ENCODE results near the gene CA12.
"Not testable (repeated sequence)": the region's sequence is repeated elsewhere in the genome, so short reads cannot be mapped to it uniquely, and the experiment has no call there.

CA12 gene

GRCh38 chr15:63381301-63382204 is at the start of gene CA12:
CA12 (minus strand) TSS chr15:63381846; CDS start chr15:63381720, 126 bp downstream.
- DNase-seq (ENCODE audit: low read depth): no peak

GRCh38 chr15:63430766-63431451 is 49.3 kb upstream of the CA12 start:
- no peak for DNase-seq (ENCODE audit: low read depth)

GRCh38 chr15:63426552-63426951 is 44.9 kb upstream of the CA12 start:
- DNase-seq (ENCODE audit: low read depth): no peak

GRCh38 chr15:63425426-63425985 is 43.9 kb upstream of the CA12 start:
- no peak for DNase-seq (ENCODE audit: low read depth)

GRCh38 chr15:63422891-63423590 is 41.4 kb upstream of the CA12 start:
- DNase-seq (ENCODE audit: low read depth): no peak

GRCh38 chr15:63421433-63421832 is 39.8 kb upstream of the CA12 start:
- no peak for DNase-seq (ENCODE audit: low read depth)

GRCh38 chr15:63420333-63420747 is 38.7 kb upstream of the CA12 start:
- DNase-seq (ENCODE audit: low read depth): no peak

GRCh38 chr15:63418811-63419210 is 37.2 kb upstream of the CA12 start:
- DNase-seq (ENCODE audit: low read depth): no peak

- no peak for DNase-seq (ENCODE audit: low read depth)
Observed at GRCh38 chr15:63417721-63418120, 36.1 kb upstream of the CA12 start.

- DNase-seq (ENCODE audit: low read depth): not testable (repeated sequence)
Observed at GRCh38 chr15:63417274-63417673, 35.6 kb upstream of the CA12 start.

- no peak for DNase-seq (ENCODE audit: low read depth)
Observed at GRCh38 chr15:63414474-63415120, 33.0 kb upstream of the CA12 start.

GRCh38 chr15:63412551-63412950 is 30.9 kb upstream of the CA12 start:
- no peak for DNase-seq (ENCODE audit: low read depth)

GRCh38 chr15:63411866-63412265 is 30.2 kb upstream of the CA12 start:
- DNase-seq (ENCODE audit: low read depth): no peak

- DNase-seq (ENCODE audit: low read depth): no peak
Observed at GRCh38 chr15:63409179-63409578, 27.5 kb upstream of the CA12 start.

- DNase-seq (ENCODE audit: low read depth): no peak
Observed at GRCh38 chr15:63408524-63408923, 26.9 kb upstream of the CA12 start.

GRCh38 chr15:63407612-63408011 is 26.0 kb upstream of the CA12 start:
- no peak for DNase-seq (ENCODE audit: low read depth)

- DNase-seq (ENCODE audit: low read depth): no peak
Observed at GRCh38 chr15:63405683-63406390, 24.2 kb upstream of the CA12 start.

GRCh38 chr15:63405159-63405558 is 23.5 kb upstream of the CA12 start:
- DNase-seq (ENCODE audit: low read depth): no peak

GRCh38 chr15:63403254-63403945 is 21.8 kb upstream of the CA12 start:
- DNase-seq (ENCODE audit: low read depth): no peak

- DNase-seq (ENCODE audit: low read depth): no peak
Observed at GRCh38 chr15:63402498-63403253, 21.0 kb upstream of the CA12 start.
